Embryonic facial prominence (tissue), 1 donor: ENCODE measurements around the gene EMP3.
"Not testable (repeated sequence)": the region's sequence is repeated elsewhere in the genome, so short reads cannot be mapped to it uniquely, and the experiment has no call there.

Experiments used
- DNase-seq: peaks from one replicate; pipeline ENCODE4 v3.0.0-alpha.2; 2016; ENCODE audit errors: extremely low spot score

Gene EMP3

DNA sequence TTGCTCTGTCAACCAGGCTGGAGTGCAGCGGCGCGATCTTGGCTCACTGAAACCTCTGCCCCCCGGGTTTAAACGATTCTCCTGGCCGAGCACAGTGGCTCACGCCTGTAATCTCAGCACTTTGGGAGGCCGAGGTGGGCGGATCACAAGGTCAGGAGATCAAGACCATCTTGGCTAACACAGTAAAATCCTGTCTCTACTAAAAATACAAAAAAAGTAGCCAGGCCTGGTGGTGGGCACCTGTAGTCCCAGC is 7.7 kb upstream of the EMP3 start:
- not testable (repeated sequence) for DNase-seq

DNA sequence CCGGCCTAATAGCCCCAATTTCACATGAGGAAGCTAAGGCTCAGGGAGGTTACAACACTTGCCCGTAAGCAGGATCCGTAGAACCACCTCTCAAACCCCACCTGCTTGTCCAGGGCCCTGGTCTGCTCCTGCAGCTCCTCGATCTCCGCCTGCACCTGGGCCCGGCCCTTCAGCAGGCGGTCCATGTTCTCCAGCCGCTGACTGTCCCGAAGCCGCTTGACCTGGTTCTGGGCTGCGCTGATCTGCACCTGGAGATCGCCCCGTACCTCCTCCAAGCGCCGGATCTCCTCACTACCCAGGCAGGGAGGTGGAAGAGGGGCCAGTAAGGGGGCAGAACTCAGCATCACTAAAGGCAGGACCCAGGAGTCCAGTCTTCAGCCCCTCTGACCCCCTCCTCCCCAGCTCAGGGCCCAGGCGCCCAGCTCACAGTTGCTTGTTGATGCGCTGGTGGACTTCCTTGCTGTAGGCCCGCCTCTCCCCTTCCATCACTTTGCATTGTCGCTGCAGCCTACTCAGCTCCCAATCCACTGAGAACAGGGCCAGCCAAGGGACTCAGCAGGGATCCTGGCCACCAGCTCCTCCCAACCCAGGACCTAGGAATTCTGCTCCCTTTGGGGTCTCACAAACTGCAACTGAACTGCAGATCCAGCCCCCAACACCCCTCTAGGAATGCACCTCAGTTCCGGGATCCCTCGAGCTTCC is 6.9 kb upstream of the EMP3 start:
- no peak for DNase-seq

DNA sequence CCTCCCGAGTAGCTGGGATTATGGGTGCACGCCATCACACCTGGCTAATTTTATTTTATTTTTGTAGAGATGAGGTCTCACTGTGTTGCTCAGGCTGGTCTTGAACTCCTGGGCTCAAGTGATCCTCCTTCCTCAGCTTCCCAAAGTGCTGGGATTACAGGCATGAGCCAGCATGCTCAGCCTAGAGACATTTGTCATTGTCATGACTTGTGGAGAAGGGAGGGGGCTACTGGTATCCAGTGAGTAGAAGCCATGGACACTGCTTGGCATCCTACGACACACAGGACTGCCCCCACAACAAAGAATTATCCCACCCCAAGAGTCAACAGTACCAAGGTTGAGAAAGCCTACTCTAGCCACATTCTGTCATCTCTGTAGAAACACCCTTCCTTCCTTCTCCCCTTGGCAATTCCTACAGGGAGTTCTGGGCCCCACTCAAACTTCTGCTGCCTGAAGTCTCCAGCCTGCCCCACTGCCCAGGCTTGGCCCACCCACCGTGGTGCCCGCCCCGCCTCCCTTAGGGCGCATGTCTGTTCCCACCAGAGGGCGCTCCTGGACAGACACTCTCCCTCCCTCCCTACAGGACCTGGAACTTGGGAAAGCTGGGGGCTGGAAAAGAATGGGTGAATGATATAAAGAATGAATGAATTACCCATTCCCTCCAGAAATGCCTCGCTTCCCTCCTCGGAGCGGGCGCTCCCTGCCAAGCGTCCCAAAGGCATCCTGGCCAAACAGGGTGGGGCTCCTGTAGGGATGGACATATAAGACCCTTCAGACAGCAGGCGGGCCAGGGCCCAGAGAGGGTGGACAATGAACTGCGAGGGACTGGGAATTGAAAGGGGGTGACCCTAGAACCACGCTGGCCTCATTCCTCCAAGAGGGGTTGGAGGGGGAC is 5.5 kb upstream of the EMP3 start:
- no peak for DNase-seq

DNA sequence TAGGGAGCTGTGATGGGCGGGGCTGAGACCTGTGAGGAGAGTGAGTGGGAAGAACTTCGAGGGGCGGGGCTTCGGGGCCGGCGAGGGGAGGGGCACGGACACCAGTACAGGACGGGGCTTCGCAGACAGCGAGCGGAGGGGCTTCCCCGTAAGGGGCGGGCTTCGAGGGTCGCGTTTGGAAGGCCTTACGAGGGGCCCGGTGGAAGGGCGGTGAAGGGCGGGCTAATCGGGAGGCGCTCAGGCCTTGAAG is 4.1 kb upstream of the EMP3 start:
- DNase-seq: peak; percentile 91

DNA sequence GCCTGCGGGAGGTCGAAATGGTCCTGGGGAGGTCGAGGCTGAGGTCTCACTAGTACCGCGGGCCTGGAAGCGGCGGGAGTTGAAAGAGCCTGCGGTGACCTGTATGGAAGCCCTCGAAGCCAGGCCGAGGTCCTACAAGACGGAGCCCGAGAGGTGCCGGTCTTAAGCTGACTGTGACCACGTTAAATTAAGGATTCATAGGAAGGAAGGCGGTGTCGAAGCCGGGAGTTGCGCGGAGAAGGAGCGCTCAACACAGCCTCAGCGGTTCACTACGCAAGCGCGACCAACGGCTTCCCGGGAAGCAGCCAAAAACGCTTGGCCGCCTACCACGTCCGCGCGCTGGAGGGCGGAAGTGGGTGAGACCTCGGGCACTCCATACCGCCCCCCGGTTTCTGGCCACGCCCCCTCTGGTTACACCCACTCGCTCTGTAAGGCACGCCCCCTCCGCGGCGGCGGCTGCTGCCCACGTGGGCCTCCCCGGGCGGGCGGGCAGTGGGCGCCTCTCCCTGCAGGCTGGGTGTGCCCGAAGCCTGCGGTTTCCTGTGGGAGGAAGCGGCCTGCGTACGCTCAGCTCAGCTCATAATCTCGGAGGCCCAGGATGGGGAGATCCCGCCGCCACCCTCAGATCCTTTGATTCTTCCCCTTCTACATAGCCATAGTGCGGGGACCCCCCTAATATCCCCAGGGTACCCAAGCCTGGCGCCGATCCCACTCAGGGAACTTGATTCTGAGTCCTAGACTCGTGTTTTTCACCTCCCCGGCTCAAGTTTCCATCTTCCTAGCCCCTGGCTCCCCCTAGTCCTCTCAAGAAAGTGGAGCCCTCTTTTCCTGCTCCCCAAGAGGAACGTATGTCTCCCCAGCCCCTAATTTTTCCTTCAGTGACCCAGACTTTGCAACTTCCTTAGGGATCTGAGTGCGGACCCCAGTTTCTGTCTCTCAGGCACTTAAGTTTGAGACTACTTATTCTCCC is 3.4 kb upstream of the EMP3 start:
- DNase-seq: peak; percentile 95

DNA sequence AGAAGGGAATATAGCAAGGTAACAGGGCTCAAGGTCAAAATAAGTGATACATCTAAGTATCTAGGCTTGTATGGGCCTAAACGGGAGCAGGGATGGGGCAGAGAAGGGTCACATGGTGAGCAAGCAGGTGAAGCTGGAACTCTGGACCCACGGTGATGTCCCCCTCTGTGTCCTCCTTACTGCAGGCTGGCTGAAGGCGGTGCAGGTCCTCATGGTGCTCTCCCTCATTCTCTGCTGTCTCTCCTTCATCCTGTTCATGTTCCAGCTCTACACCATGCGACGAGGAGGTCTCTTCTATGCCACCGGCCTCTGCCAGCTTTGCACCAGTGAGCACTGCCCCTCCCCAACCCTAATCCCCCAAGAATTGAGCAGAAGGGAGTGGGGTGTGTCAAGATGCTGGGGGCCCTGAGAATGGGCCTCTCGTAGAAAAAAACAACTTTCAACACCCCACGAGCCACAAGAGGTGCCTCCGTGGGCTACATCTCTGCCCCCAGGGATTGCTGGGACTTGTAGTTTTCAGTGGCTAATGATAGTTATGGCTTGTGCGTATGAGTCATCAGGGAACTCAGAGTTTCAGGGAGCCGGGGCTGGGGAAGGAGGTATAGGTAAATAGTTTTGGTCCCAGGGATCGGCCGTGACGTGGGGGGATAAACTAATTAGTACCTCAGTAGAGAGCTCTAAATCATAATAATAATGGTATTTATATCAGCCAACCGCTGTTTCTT is 4.0 kb downstream of the EMP3 start:
- DNase-seq: no peak

DNA sequence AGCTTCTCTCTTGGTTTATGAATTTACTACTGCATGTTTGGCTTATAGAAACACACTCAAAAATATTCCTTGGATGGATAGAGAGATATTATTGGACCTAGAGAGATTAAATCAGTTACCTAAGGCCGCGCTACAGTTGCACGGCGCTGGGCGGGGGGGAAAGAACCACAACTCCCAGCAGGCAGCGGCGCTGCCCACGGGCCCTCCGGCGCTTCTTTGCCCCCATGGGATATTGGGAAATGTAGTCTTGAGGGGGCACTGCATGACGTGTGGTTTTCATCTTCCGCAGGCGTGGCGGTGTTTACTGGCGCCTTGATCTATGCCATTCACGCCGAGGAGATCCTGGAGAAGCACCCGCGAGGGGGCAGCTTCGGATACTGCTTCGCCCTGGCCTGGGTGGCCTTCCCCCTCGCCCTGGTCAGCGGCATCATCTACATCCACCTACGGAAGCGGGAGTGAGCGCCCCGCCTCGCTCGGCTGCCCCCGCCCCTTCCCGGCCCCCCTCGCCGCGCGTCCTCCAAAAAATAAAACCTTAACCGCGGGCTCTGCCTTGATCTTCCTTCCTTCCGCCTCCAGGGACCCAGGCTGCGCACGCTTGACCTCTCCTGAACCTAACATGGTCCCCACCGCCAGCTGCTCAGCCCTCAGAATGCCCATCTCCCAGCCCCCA is 4.8 kb downstream of the EMP3 start:
- DNase-seq: peak; percentile 46

DNA sequence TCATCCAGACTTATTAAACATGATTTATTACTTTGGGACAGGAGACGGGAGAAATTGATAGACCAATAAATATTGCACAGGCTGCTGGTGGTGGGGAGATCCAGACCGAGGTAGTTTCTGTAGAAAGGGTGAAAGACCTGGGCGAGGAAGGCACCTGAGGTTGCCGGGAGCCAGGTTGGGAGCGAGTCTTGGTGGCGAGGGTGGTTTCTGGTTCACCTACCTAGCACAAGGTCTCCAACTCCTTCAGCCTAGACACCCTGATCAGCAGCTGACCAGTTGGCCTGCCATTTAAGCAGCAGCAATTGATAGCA is 7.0 kb downstream of the EMP3 start:
- DNase-seq: no peak

DNA sequence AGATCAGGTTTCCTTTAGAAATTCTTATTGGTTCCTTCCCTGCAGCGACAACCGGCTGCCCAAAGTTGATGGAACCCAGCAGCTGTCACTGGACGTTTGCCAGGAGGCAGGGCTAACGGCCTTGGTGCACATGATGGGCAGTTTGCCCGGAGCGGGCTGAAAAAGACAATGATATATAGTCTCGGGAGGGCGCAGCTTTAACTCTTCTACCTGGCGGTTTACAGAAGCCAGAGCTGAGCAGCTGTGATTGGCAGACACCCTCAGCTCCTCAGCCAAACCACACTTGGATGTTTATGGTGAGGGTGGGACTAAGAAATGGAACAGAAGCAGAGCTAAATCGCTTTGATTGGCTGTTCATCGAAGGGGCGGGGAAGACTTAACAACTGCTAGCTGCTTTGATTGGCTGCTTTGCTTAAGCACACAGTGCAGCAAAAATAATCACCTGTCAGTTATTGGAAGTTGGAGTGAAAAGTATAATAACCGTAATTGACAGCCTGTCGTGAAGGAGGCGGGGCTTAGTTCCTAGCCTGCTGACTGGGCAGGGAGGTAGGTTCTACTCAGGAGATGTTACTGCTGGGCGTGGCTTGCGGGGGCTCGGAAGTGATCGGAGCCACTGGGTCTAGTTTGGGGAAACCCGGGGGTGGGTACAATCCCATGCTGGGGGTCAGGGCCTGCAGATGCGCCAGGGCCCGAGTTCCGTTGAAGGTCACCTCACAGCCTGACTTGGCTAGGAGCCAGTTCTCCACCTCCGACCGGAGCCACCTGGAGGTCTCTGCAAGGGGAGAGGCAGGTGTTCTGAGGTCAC is 7.5 kb downstream of the EMP3 start:
- peak; percentile 91 for DNase-seq

DNA sequence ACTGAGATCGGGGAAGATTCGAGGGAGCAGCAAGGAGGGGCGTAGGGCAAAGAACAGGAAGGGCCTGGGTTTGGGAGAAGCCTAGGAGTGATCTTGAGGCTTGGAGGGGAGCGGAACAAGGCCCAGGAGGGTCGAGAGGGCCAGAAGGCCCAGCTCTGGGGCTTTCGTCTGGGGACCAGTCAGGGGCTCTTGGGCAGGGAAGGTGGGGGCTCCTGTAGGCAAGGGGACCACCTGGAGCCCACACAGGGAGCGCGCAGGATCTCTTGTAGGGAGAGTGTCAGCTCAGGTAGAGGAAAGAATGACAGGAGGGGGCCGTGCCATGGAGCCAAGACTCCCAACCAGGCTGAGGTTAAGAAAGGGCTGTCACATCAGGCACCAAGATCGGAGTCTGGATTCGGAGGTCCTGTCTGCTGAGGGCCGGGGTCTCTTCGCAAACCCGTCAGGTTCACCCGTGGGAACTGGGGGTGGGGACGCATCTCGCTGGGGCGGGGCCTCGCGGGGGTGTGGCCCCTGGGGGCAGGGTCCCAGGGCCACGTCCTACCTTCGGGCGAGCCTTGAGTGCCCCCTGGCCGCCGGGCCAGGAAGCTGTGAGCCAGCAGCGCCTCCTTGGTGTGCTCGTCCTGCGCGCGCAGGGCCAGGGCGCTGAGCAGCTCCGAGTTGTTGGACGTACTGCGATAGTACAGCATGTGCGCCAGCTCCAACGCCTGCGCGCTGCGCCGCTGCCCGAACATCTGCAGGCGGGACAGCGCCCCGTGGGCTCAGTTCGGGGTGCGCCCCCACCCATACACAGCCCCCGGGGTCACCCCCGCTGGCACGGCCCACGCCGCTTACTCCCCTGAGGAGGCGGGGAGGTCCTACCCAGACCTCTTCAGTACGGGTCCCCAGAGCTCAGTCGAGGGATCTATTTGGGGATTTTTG is 8.4 kb downstream of the EMP3 start:
- peak; percentile 78 for DNase-seq

DNA sequence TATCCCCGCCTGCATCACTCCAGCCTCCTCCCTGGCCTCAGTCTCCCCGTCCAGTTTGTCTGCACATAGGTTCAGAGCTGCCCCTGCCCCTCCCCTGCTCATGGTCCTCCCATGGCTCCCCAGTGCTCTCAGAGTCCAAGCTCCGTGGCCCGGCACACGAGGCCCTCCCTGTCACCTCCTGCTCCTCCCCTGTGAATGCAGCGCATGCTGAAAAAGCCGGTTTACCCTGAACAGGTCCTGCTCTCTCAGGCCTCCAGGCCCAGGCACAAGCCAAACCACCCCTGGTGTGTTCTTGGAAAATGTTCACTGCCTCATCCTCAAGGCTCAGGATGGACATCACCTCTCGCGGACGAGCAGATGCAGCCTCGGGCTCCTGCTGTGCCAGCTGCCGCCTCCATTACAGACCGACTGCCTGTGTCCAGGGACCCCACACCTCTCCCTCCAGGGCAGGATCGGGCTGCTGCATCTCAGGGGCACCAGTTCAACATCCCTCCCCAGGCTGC is 13.0 kb downstream of the EMP3 start:
- no peak for DNase-seq

DNA sequence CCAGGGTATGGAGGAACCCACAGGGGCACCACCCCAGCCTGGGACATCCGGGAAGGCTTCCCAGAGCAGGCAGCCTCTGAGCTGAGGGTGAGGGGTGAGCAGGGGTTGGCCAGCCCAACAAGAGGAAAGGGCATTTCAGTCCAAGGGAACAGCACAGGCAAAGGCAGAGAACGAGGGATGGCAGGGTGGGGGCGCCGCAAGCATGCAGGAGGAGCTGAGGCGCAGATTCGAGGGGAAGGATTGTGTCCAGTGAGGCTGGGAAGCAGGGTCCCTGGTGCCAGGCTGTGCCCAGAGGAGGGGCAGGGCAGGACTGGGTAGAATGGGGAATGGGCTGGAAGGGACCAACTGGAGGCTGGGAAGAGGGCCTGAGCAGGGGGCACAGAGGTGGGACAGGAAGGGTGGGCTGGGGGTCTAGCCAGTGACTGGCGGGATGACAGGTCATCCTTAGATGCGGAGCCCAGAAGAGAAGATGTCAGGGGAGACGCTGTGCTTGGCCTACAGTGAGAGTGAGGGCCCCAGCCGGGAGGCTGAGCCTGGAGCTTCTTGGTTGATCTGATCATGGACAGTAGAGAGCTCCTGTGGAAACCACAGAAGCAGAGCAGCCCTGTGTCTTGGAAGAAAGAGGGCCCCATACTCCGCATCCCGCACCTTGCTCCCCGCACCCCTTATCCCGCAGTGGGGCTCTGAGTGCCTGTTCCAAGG is 13.6 kb downstream of the EMP3 start:
- no peak for DNase-seq

DNA sequence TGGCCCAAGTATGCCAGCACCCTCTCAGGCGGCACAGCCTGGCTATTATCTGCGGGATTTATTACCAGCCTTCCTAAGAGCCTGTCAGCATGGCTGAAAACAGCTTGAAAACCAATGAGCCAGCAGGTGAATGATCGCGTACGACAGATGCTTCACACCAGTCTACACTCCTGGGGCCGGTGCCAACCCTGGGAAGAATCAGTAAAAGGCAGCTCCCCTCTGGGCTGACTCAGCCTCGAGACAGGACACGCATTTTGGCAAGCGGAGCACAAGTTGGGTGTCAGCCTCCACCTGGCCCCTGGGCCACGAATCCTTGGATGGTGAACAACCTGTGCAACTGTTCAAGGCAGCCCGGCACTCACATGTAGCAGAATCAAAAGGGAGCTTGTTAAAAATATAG is 15.6 kb downstream of the EMP3 start:
- no peak for DNase-seq

DNA sequence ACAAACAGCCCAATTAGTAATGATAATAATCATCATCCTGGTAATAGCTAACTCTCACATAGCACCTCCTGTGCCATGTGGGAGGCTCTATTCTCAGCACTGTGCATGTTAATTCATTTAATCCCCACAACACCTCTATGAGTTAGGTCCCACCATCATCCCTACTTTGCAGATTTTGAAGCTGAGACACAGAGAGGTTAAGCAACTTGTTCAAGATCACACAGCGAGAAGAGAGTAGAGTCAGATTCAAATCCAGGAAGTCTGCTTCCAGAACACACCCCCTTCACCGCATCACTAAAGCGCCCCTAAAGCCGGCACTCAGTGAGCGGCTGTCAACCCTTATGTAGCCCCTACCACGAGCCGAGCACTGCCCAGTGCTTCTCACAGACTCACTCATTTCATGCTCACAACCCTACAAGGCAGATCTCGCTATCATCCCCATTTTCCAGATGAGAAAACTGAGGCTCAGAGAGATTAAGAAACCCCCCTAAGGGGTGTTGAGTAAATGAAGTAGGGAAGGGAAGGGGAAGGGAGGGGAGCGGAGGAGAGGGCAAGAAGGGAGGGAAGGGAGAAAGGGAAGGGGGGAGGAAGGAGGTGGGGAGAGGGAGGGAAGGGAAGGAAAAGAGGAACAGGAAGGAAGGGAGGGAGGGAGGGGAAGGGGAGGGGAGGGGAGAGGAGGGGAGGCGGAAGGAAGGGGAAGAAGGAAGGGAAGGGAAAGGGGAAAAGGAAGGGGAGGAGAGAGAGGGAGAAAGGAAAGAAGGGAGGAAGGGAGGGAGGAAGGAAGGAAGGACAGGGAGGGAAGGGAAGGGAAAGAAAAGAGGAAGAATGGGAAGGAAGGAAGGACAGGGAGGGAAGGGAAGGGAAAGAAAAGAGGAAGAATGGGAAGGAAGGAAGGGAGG is 16.4 kb downstream of the EMP3 start:
- DNase-seq: no peak

DNA sequence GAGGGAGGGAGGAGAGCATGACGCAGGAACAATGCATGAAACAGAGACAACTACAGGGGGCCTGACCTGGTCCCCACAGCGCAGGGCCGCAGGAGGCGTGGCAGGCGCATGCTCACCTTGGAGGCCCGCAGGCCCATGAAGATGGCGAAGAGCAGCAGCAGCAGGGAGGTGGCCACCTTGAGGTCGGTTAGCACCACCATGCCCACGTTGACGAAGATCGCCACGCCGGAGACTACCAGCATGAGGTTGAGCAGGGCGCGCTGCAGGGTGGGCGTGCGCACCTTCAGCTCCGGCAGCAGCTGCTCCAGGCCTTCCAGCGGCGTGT is 17.0 kb downstream of the EMP3 start:
- DNase-seq: no peak

DNA sequence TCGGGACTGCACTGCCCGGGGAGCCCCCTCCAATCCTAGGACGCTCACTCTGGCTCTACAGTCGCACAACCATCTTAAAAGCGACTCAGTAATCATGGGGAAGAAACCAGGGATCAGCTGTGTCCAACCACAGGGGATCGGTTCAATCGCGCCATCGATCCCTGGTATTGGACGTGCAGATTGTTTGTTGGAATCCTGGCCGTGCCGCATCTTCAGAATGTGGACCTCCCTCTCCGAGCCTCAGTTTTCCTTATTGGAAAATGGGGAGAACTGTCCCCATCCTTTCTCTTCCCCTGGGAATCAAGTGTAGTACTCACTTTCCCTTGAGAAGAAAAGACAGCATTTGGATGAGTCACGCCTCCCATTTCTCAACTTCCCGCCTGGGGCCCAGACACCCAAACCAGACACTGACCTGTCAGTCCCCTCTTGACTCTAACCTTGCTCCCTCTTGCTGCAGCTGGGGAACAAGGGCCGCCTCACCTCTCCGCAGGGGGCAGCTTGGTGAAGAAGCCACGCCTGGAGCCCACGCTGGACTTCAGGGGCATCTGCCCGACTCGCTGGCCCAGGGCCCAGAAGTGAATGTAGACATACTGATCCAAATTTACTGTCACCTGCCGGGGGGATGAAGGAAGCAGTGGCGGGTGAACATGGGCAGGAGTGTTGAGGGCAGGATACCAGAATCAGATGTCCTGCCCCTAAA is 17.6 kb downstream of the EMP3 start:
- no peak for DNase-seq

DNA sequence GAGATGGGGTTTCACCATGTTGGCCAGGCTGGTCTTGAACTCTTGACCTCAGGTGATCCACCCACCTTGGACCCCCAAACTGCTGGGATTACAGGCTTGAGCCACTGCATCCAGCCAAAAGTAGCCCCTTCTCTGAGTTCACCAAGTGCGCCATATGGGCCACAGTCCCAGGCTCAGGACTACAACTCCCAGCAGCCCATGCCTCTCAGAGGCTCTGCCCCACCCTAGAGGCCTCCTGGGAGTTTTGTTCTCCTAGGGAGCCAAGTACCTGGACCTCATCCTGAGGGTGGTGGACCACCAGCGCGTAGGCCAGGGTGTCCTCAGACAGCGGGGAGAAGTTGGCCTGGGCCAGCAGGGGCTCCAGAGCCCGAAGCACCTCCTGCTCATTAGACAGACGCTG is 19.5 kb downstream of the EMP3 start:
- DNase-seq: no peak
